Measurements from ENCODE around the gene CEP76. TPM values are rescaled to one million over a fixed set of nuclear protein-coding genes. Genes with fewer than 3 reads are reported as not detected.
A peak's percentile ranks its signal among the peaks of the same experiment; 100 is the strongest.

Gene CEP76
- total and polyA plus RNA-seq, 2 donors (not counting 3 experiments of a cell fraction or from before 2014, with no cell fraction given), result 5.8 to 8.6 TPM

DNA sequence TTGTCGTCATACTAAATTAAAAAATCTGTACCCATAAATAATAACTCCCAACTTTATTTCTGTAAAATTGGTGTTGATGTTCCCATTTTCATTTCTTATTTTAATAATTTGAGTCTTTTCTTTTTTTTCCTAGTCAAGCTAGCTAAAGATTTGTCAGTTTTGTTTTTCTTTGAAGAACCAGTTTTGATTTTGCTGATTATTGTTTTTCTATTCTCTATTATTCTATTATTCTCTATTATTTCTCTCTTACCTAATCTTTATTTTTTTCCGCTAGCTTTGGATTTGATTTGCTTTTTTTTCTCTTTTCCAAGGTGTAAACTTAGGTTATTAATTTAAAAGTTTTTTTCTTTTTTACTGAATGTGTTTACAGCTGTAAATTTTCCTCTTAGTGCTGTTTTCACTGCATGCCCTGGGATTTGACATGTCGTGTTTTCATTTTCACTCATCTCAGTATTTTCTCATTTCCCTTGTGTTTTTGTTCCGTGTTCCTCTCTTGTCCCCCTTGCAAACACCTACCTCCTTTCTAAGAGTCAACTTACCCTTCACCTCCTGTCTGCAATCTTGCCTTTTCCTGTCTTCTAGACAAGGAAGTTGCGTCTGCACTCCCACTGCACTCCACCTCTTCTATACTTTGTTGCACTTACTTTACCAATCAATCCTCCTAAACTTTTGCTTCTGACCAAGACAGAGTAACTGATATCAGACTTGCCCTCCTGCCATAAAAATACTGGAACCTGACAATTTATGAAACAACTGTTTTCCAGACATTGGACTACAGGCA, 19.2 kb upstream of the CEP76 start:
- H3K9me3 ChIP-seq (replicated peaks; ENCODE audit: control insufficient read depth, insufficient read depth, low read length), result no peaks in the 10 kb centered on the region
- H4K20me1 ChIP-seq (replicated peaks; ENCODE audit: control insufficient read depth, extremely low read depth, insufficient read depth, low read length), result no peaks in the 10 kb centered on the region
- H3K4me2 ChIP-seq (ENCODE audit: insufficient read depth, low read length), result no peak overlapping the region
- H3K27ac ChIP-seq (ENCODE audit: insufficient read depth, low read depth, low read length), result no peak overlapping the region
- H3K4me1 ChIP-seq (ENCODE audit: control insufficient read depth, extremely low read depth, insufficient read depth, low read length), result no peaks in the 10 kb centered on the region
- DNase-seq (ENCODE audit: low read depth, low spot score), result peak; percentile 17
- H3K9ac ChIP-seq (replicated peaks; ENCODE audit: extremely low read depth, insufficient read depth, low read length), result no peak overlapping the region
- intact Hi-C loops (cut with micrococcal nuclease) (no loop called here), dilution Hi-C loops (cut with MboI; ENCODE audit: extremely low pct_ligation_motif_present, low sequenced_read_pairs) (no loop called here)
- H3K36me3 ChIP-seq (ENCODE audit: control insufficient read depth in 2 of 2, extremely low read depth in 1 of 2, insufficient read depth in 2 of 2, low read length in 2 of 2), result peaks cover 11 to 13% of the 10 kb centered on the region in 2 experiments
- FAIRE-seq, result no peak
- TF ChIP-seq EZH2 (IDR thresholded peaks at IDR 0.05; ENCODE audit: borderline replicate concordance, low read depth, low read length, severe bottlenecking), result no peak
- no peak for TF ChIP-seq POLR2A (IDR thresholded peaks at IDR 0.05; ENCODE audit: low read depth, low read length)
- TF ChIP-seq, protein P1, sequence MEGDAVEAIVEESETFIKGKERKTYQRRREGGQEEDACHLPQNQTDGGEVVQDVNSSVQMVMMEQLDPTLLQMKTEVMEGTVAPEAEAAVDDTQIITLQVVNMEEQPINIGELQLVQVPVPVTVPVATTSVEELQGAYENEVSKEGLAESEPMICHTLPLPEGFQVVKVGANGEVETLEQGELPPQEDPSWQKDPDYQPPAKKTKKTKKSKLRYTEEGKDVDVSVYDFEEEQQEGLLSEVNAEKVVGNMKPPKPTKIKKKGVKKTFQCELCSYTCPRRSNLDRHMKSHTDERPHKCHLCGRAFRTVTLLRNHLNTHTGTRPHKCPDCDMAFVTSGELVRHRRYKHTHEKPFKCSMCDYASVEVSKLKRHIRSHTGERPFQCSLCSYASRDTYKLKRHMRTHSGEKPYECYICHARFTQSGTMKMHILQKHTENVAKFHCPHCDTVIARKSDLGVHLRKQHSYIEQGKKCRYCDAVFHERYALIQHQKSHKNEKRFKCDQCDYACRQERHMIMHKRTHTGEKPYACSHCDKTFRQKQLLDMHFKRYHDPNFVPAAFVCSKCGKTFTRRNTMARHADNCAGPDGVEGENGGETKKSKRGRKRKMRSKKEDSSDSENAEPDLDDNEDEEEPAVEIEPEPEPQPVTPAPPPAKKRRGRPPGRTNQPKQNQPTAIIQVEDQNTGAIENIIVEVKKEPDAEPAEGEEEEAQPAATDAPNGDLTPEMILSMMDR (IDR thresholded peaks at IDR 0.05; ENCODE audit: extremely low read depth in 1 of 2, insufficient read depth in 1 of 2, low read depth in 1 of 2, low read length in 2 of 2), result no peak
- ChIA-PET CTCF (interaction anchor here (1.1 to 7.9 kb wide), 3 partner anchors 18 to 213 kb away, joined by 3 to 124 read pairs (median 3); no protein-coding TSS in a partner anchor), POLR2A (no interaction called here)
- no peaks in the 10 kb centered on the region for H3K79me2 ChIP-seq (ENCODE audit: control insufficient read depth, insufficient read depth, low read length)
- no TSS peak for BruUV-seq (replicated peaks)
- H3K4me3 ChIP-seq (replicated peaks in 1 of 3; ENCODE audit: insufficient read depth in 1 of 3, low read depth in 1 of 3, low read length in 3 of 3), result no peak overlapping the region
- no peaks in the 10 kb centered on the region for H3K9me1 ChIP-seq (replicated peaks; ENCODE audit: control insufficient read depth, extremely low read depth, insufficient read depth, low read length)
- H3K27me3 ChIP-seq (ENCODE audit: control insufficient read depth in 2 of 2, insufficient read depth in 2 of 2, low read length in 2 of 2), result no peaks in the 10 kb centered on the region
- H2AFZ ChIP-seq (ENCODE audit: low read depth, low read length), result no peak overlapping the region

DNA sequence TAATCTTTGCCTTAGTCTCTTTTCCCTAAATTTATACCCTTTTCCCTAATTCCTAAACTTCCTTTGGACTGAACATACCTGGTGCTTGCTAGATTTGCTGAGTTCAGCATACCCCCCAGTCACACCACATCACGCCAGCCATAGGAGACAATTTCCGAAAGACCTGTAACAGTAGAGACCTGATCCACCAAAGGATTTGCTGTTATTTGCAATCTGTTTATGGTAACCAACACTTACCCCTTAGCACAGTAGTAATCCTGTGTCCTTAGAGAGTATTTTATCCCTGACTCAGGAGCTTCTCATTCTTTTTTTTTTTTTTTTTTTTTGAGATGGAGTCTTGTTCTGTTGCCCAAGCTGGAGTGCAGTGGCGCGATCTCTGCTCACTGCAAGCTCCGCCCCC, 8.9 kb upstream of the CEP76 start:
- Histone ChIP-seq H3K4me2 (ENCODE audit: insufficient read depth, low read length) (no peak overlapping the region), H3K9ac (replicated peaks; ENCODE audit: extremely low read depth, insufficient read depth, low read length) (no peak overlapping the region), H3K27me3 (ENCODE audit: control insufficient read depth in 2 of 2, insufficient read depth in 2 of 2, low read length in 2 of 2) (no peaks in the 10 kb centered on the region), H3K4me1 (ENCODE audit: control insufficient read depth, extremely low read depth, insufficient read depth, low read length) (no peaks in the 10 kb centered on the region), H2AFZ (ENCODE audit: low read depth, low read length) (no peak overlapping the region), H3K9me3 (replicated peaks; ENCODE audit: control insufficient read depth, insufficient read depth, low read length) (no peaks in the 10 kb centered on the region), H4K20me1 (replicated peaks; ENCODE audit: control insufficient read depth, extremely low read depth, insufficient read depth, low read length) (no peaks in the 10 kb centered on the region), H3K79me2 (ENCODE audit: control insufficient read depth, insufficient read depth, low read length) (peaks cover 8% of the 10 kb centered on the region), H3K36me3 (ENCODE audit: control insufficient read depth in 2 of 2, extremely low read depth in 1 of 2, insufficient read depth in 2 of 2, low read length in 2 of 2) (peaks cover 18 to 24% of the 10 kb centered on the region in 2 experiments), H3K9me1 (replicated peaks; ENCODE audit: control insufficient read depth, extremely low read depth, insufficient read depth, low read length) (no peaks in the 10 kb centered on the region), H3K4me3 (replicated peaks in 1 of 3; ENCODE audit: insufficient read depth in 1 of 3, low read depth in 1 of 3, low read length in 3 of 3) (no peak overlapping the region), H3K27ac (ENCODE audit: insufficient read depth, low read depth, low read length) (no peak overlapping the region)
- intact Hi-C loops (cut with micrococcal nuclease) (no loop called here), dilution Hi-C loops (cut with MboI; ENCODE audit: extremely low pct_ligation_motif_present, low sequenced_read_pairs) (no loop called here)
- BruUV-seq (replicated peaks), result no TSS peak
- CTCF ChIA-PET, result interaction anchor here (0.5 to 1.3 kb wide), 4 partner anchors 9 to 321 kb away, joined by 3 to 6 read pairs (median 4); partner anchors contain the start of gene CEP76
- FAIRE-seq (no peak), DNase-seq (ENCODE audit: low read depth, low spot score) (no peak)
- TF ChIP-seq FOS (IDR thresholded peaks at IDR 0.05; ENCODE audit: borderline replicate concordance, insufficient read depth, low read length) (no peak), EZH2 (IDR thresholded peaks at IDR 0.05; ENCODE audit: borderline replicate concordance, low read depth, low read length, severe bottlenecking) (no peak), MYC (IDR thresholded peaks at IDR 0.05; ENCODE audit: low read depth, low read length) (no peak), POLR2AphosphoS5 (IDR thresholded peaks at IDR 0.05; ENCODE audit: insufficient read depth, low read depth, low read length) (no peak), GATA2 (IDR thresholded peaks at IDR 0.05; ENCODE audit: insufficient read depth, insufficient read length, low read depth, low read length) (no peak)
- TF ChIP-seq, protein P1 (IDR thresholded peaks at IDR 0.05; ENCODE audit: extremely low read depth in 1 of 2, insufficient read depth in 1 of 2, low read depth in 1 of 2, low read length in 2 of 2), result no peak
- TF ChIP-seq, protein P2, sequence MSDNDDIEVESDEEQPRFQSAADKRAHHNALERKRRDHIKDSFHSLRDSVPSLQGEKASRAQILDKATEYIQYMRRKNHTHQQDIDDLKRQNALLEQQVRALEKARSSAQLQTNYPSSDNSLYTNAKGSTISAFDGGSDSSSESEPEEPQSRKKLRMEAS (IDR thresholded peaks at IDR 0.05; ENCODE audit: insufficient read depth, insufficient read length), result no peak
- POLR2A ChIA-PET, result no interaction called here

Data from endothelial cell of umbilical vein (primary cell).